ENCODE measurements around the gene MKLN1.

Gene MKLN1

GRCh38 chr7:131346885-131347592 is 19.4 kb downstream of the MKLN1 start:
- in situ Hi-C loops (cut with HindIII; ENCODE audit: low sequenced_read_pairs) = no loop called here

DNA sequence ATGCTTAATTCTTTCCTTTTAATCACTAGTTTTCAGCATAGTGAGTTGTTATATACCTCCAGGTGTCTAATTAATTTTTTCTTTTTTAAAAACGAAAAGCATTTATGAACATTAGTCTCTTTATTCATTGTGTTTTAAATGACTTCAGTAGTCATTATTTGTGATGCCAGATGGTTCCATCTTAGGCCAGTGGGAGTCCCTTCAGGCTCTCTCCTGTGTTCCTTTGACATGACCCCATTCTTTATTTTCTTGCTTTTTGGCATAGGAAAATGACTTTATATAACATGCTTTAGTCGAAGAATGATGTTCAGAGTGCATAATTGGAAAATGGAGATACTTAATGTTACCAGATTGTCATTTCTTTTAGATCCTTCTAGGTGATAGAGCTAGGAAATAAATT is 24.4 kb downstream of the MKLN1 start:
- in situ Hi-C loops (cut with HindIII; ENCODE audit: low sequenced_read_pairs) = no loop called here

- in situ Hi-C loops (cut with HindIII; ENCODE audit: low sequenced_read_pairs) = no loop called here
These were observed 26.7 kb downstream of the MKLN1 start for GRCh38 chr7:131354390-131354789.

- in situ Hi-C loops (cut with HindIII; ENCODE audit: low sequenced_read_pairs) = no loop called here
These were observed 28.5 kb downstream of the MKLN1 start for GRCh38 chr7:131355917-131356777.

DNA sequence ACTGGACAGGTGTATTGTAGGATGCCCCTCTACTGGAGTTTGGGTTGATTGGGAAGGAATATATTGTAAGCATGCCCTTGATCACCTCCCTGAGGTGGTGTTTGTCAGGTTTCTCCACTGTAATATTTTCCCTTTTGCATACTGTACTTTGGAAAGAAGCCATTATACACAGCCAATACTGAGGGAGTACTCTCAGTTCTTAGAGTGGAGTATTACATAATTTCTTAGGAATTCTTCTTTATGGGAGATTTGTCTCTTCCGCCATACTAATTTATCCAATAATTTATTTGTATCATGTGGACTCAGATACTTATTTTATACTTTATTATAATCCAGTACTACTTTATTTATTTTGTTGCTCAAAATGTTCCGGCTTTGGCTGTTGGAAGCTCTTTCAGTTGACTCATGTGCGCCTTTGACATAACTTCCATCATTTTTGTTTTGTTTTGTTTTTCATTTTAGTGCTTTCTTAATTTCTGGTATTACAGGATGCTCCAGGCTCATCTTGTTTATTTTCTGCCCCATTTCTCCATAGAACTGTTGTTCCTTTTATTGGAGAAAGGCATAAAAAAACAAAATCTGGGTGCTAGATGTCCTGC is 29.7 kb downstream of the MKLN1 start:
- in situ Hi-C loops (cut with HindIII; ENCODE audit: low sequenced_read_pairs) = no loop called here

GRCh38 chr7:131358636-131359035 is 31.0 kb downstream of the MKLN1 start:
- in situ Hi-C loops (cut with HindIII; ENCODE audit: low sequenced_read_pairs) = no loop called here

DNA sequence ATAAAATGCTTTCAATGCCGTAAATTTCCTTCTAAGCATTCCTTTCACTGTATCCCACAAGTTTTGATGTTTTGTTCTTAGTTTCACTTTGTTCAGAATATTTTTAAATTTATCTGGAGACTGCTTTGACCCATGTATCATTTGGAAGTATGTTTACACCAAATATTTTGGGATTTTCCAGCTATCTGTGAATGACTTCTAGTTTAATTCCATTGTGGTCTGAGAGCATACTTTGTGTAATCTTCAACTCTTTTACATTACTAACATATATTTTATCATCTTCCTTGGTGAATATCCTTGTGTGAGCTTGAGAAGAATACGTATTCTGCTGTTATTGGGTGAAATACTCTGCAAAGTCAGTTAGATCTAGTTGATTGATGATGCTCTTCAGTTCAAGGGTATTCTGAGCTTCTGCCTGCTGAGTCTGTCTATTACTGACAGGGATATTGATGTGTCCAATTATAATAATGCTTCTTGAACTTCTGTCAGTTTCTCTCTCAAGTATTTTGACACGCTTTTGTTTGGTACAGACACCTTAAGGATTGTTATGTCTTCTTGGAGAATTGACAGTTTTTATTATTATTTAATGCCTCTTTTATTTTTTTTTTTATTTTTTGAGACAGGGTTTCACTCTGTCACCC is 31.6 kb downstream of the MKLN1 start:
- in situ Hi-C loops (cut with HindIII; ENCODE audit: low sequenced_read_pairs) = no loop called here

- in situ Hi-C loops (cut with HindIII; ENCODE audit: low sequenced_read_pairs) = no loop called here
These were observed 36.0 kb downstream of the MKLN1 start for GRCh38 chr7:131363719-131364118.

DNA sequence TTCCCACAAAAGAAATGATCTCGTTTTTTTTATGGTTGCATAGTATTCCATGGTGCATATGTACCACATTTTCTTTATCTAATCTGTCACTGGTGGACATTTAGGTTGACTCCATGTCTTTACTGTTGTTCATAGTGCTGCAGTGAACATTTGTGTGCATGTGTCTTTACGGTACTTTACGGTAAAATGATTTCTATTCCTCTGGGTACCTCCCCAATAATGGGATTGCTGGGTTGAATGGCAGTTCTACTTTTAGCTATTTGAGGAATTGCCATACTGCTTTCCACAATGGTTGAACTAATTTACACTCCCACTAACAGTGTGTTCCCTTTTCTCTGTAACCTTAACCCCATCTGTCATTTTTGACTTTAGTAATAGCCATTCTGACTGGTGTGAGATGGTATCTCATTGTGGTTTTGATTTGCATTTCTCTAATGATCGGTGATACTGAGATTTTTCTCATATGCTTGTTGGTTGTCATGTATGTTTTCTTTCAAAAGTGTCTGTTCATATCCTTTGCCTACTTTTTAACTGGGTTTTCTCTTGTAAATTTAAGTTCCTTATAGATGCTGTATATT is 37.2 kb downstream of the MKLN1 start:
- in situ Hi-C loops (cut with HindIII; ENCODE audit: low sequenced_read_pairs) = no loop called here

GRCh38 chr7:131365838-131366237 is 38.2 kb downstream of the MKLN1 start:
- in situ Hi-C loops (cut with HindIII; ENCODE audit: low sequenced_read_pairs) = no loop called here

DNA sequence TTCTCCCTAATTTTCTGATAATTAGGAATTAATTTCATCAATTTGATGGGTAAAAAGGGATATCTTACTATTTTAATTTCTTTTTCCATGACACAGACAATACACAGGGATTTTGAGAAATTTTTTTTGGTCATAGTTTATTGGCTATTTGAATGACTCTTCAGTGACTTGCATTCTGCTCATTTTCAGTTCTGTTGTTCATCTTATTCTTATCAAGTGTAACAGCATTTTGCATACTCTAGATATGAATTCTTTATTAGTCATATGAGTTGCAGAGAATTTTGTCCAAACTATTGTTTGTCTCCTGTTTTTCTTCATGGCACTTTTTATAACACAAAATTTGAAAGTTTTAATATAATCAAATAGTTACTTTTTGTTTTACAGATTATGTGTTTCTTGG is 41.7 kb downstream of the MKLN1 start:
- in situ Hi-C loops (cut with HindIII; ENCODE audit: low sequenced_read_pairs) = no loop called here

GRCh38 chr7:131370523-131370968 is 42.9 kb downstream of the MKLN1 start:
- in situ Hi-C loops (cut with HindIII; ENCODE audit: low sequenced_read_pairs) = no loop called here

DNA sequence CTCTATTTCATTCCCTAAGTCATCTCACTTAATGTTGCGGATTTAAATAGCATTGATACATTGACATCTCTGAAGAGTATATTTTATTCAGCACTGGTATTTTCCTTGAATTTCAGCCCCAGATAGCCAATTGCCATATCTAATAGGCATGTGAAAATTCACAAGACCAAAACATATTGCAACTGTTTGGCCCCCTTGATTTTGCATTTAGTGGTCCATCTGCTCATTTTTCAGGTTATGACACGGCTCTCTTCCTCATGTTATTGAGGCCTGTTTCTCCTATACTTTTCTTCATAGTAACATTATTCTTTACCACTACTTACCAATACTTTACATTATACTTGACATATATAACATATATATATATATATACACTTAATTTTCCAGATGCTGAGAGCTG is 43.7 kb downstream of the MKLN1 start:
- in situ Hi-C loops (cut with HindIII; ENCODE audit: low sequenced_read_pairs) = no loop called here

DNA sequence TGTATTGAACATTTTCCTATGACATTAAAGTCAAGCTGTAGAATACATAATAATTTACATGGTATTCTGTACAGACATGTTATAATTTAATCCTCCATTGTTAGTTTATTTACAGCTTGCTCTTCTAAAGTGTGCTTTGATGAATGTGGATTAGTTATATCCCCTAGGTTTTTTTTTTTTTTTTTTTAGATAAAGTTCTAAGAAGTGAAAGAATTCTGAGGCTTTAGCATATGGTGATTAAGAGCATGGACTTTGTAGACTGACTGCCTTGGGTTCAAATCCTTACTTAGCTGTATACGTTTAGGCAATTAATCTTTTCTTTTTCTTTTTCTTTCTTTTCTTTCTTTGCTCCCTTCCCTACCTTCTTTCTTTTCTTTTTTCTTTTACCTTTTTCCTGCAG is 44.9 kb downstream of the MKLN1 start:
- in situ Hi-C loops (cut with HindIII; ENCODE audit: low sequenced_read_pairs) = no loop called here

DNA sequence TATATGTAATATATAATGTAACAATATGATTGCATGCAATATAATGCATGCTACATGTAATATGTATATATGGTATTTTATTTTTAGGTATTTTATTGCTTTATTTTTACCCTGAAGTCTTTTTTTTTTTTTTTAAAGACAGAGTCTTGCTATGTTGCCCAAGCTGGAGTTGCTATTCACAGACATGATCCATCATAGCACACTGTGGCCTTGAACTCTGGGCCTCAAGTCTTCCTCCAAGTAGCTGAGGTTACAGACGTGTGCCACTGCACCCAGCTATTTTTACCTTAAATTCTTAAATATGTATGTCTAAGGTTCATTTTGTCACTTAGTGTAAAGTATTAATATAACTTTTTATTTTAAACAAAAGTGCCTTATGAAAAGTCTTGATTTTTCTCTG is 47.1 kb downstream of the MKLN1 start:
- in situ Hi-C loops (cut with HindIII; ENCODE audit: low sequenced_read_pairs) = no loop called here

- in situ Hi-C loops (cut with HindIII; ENCODE audit: low sequenced_read_pairs) = no loop called here
These were observed 53.6 kb downstream of the MKLN1 start for GRCh38 chr7:131381069-131381838.

- in situ Hi-C loops (cut with HindIII; ENCODE audit: low sequenced_read_pairs) = no loop called here
These were observed 56.0 kb downstream of the MKLN1 start for GRCh38 chr7:131383417-131384285.

GRCh38 chr7:131384286-131384635 is 56.6 kb downstream of the MKLN1 start:
- in situ Hi-C loops (cut with HindIII; ENCODE audit: low sequenced_read_pairs) = no loop called here

GRCh38 chr7:131385039-131385605 is 57.4 kb downstream of the MKLN1 start:
- in situ Hi-C loops (cut with HindIII; ENCODE audit: low sequenced_read_pairs) = no loop called here
